RPMI8226 (cell line): ENCODE data around the gene INVS.
A peak's percentile ranks its signal among the peaks of the same experiment; 100 is the strongest.
"Not testable (repeated sequence)": the region's sequence is repeated elsewhere in the genome, so short reads cannot be mapped to it uniquely, and the experiment has no call there.

ENCODE experiments used
- DNase-seq: peaks from one replicate; pipeline ENCODE4 v3.0.0-alpha.2; 2015

Gene INVS

GRCh38 chr9:100098887-100099721, at the start of gene INVS, which contains the start of gene ERP44:
Gene INVS, plus strand, starts transcription at chr9:100099243. Its CDS starts 5,279 bp downstream, at chr9:100104522.
Gene ERP44, minus strand, starts transcription at chr9:100099000. Its CDS starts 160 bp downstream, at chr9:100098840.
- peak; percentile 97 for DNase-seq

- DNase-seq, result no peak
These were observed 49.5 kb upstream of the INVS start for GRCh38 chr9:100049551-100049950.

GRCh38 chr9:100052375-100052774, 46.7 kb upstream of the INVS start:
- no peak for DNase-seq

GRCh38 chr9:100056561-100056960, 42.5 kb upstream of the INVS start:
- DNase-seq, result no peak

- no peak for DNase-seq
These were observed 41.4 kb upstream of the INVS start for GRCh38 chr9:100057624-100058023.

- DNase-seq, result peak; percentile 42
These were observed 40.1 kb upstream of the INVS start for GRCh38 chr9:100058699-100059579.

GRCh38 chr9:100062683-100063082, 36.4 kb upstream of the INVS start:
- not testable (repeated sequence) for DNase-seq

GRCh38 chr9:100063185-100063584, 35.9 kb upstream of the INVS start:
- DNase-seq, result no peak

GRCh38 chr9:100064872-100065581, 34.0 kb upstream of the INVS start:
- DNase-seq, result no peak

GRCh38 chr9:100066539-100066938, 32.5 kb upstream of the INVS start:
- no peak for DNase-seq

GRCh38 chr9:100067990-100068389, 31.1 kb upstream of the INVS start:
- not testable (repeated sequence) for DNase-seq

GRCh38 chr9:100069068-100069467, 30.0 kb upstream of the INVS start:
- DNase-seq, result not testable (repeated sequence)

- no peak for DNase-seq
These were observed 28.7 kb upstream of the INVS start for GRCh38 chr9:100070104-100071041.

GRCh38 chr9:100071271-100071670, 27.8 kb upstream of the INVS start:
- no peak for DNase-seq

- DNase-seq, result no peak
These were observed 26.2 kb upstream of the INVS start for GRCh38 chr9:100072805-100073204.

GRCh38 chr9:100074093-100074492, 24.9 kb upstream of the INVS start:
- no peak for DNase-seq

GRCh38 chr9:100074989-100075388, 24.1 kb upstream of the INVS start:
- no peak for DNase-seq

GRCh38 chr9:100076256-100076655, 22.8 kb upstream of the INVS start:
- DNase-seq, result not testable (repeated sequence)

- DNase-seq, result no peak
These were observed 16.3 kb upstream of the INVS start for GRCh38 chr9:100082782-100083181.

GRCh38 chr9:100083448-100084127, 15.5 kb upstream of the INVS start:
- DNase-seq, result no peak

GRCh38 chr9:100084128-100084453, 15.0 kb upstream of the INVS start:
- DNase-seq, result no peak
